ENCODE results near the gene CCR9. TPM values are rescaled to one million over a fixed set of nuclear protein-coding genes. Genes with fewer than 3 reads are reported as not detected.
A peak's percentile ranks its signal among the peaks of the same experiment; 100 is the strongest.

CCR9 gene
- total RNA-seq, 4 donors from 2014 or later: 0.14 to 1.3 TPM; not detected in 2

DNA sequence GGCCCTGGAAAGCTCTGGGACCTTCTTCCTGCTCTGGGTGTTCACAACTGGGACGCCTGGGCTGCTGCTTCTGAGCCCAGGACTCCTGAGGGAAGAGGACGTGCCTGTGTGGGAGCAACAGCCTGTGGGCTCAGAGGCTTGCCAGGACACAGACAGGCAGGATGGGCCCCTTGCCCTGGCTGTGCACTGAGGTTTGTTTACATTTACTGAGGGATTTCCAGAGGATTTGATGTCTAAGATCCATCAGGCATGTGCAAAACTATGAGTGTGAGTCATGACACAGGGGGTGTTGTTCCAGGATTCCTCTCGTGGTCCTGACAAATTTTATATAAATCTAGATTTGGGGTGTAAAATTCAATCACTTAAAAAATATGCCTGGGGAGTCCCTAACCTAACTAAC is 10.6 kb downstream of the CCR9 start:
- Histone ChIP-seq H3K36me3 (no peaks in the 10 kb centered on the region), H3K4me3 (no peak overlapping the region), H3K9me3 (no peaks in the 10 kb centered on the region), H3K4me1 (peaks cover 0 to 7% (median 0%) of the 10 kb centered on the region in 4 donors), H3K27ac (peak overlapping the region in 1 of 4 donors; percentile 14), H3K27me3 (no peaks in the 10 kb centered on the region)
- in situ Hi-C loops (cut with MboI; ENCODE audit: low pct_ligation_motif_present in 1 of 4, low pct_unique_long_range_greater_than_20kb in 1 of 4, low sequenced_read_pairs in 3 of 4): no loop called here
- DNase-seq: no peak
- intact Hi-C loops (cut with DNase I; ENCODE audit: low total_unique reads): no loop called here
- 38 to 60% methylated on average over 1 to 3 of the region's 3 CpGs for WGBS, 2 donors (ENCODE audit: low coverage in 1 of 2)
- TF ChIP-seq CTCF (IDR thresholded peaks at IDR 0.05): no peak

GRCh38 chr3:45904931-45905330 is 18.6 kb downstream of the CCR9 start:
- intact Hi-C loops (cut with DNase I; ENCODE audit: low total_unique reads): no loop called here
- no peak for DNase-seq
- H3K9me3 ChIP-seq: no peaks in the 10 kb centered on the region
- no peak for TF ChIP-seq CTCF (IDR thresholded peaks at IDR 0.05)
- no peak for TF ChIP-seq POLR2A (IDR thresholded peaks at IDR 0.05)
- no peak for TF ChIP-seq POLR2AphosphoS5 (IDR thresholded peaks at IDR 0.05)
- no peak for TF ChIP-seq EP300 (IDR thresholded peaks at IDR 0.05; ENCODE audit: low read depth)
- H3K27me3 ChIP-seq: no peaks in the 10 kb centered on the region
- no peak overlapping the region for H3K4me3 ChIP-seq
- H3K27ac ChIP-seq: no peak overlapping the region
- no peaks in the 10 kb centered on the region for H3K36me3 ChIP-seq
- peaks cover 0 to 3% (median 0%) of the 10 kb centered on the region in 4 donors for H3K4me1 ChIP-seq
- 72 to 84% methylated on average over 3 of the region's 3 CpGs for WGBS, 2 donors (ENCODE audit: low coverage in 1 of 2)
- in situ Hi-C loops (cut with MboI; ENCODE audit: low pct_ligation_motif_present in 1 of 4, low pct_unique_long_range_greater_than_20kb in 1 of 4, low sequenced_read_pairs in 3 of 4): no loop called here

DNA sequence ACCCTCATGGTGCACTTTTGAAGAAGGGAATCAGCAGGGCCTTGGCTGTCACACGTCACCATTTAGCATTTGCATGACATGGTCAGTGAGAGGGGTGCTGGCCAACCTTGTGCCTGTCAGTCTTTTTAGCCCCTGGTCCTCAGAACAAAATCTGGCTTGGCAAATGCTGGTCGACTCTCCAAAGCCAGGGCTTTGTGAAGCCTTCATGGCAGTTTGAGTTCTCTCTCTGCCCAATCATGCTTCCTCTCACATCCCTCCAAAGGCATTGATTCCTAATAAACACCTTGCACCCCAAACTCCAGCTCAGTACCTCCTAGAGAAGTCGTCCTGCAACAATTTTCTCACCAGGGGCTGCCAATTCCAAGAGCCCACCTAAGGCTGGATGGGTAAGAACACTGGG is 19.4 kb downstream of the CCR9 start:
- WGBS, 2 donors (ENCODE audit: low coverage in 1 of 2): 88% methylated on average over 3 of the region's 3 CpGs; no CpG with 5 or more reads in 1 of the 2 donors
- in situ Hi-C loops (cut with MboI; ENCODE audit: low pct_ligation_motif_present in 1 of 4, low pct_unique_long_range_greater_than_20kb in 1 of 4, low sequenced_read_pairs in 3 of 4): no loop called here
- TF ChIP-seq POLR2A (IDR thresholded peaks at IDR 0.05) (no peak), CTCF (IDR thresholded peaks at IDR 0.05) (no peak), EP300 (IDR thresholded peaks at IDR 0.05; ENCODE audit: low read depth) (no peak), POLR2AphosphoS5 (IDR thresholded peaks at IDR 0.05) (no peak)
- Histone ChIP-seq H3K27me3 (no peaks in the 10 kb centered on the region), H3K4me3 (no peak overlapping the region), H3K9me3 (no peaks in the 10 kb centered on the region), H3K4me1 (peaks cover 0 to 3% (median 0%) of the 10 kb centered on the region in 4 donors), H3K27ac (no peak overlapping the region), H3K36me3 (no peaks in the 10 kb centered on the region)
- DNase-seq: no peak
- intact Hi-C loops (cut with DNase I; ENCODE audit: low total_unique reads): no loop called here

DNA sequence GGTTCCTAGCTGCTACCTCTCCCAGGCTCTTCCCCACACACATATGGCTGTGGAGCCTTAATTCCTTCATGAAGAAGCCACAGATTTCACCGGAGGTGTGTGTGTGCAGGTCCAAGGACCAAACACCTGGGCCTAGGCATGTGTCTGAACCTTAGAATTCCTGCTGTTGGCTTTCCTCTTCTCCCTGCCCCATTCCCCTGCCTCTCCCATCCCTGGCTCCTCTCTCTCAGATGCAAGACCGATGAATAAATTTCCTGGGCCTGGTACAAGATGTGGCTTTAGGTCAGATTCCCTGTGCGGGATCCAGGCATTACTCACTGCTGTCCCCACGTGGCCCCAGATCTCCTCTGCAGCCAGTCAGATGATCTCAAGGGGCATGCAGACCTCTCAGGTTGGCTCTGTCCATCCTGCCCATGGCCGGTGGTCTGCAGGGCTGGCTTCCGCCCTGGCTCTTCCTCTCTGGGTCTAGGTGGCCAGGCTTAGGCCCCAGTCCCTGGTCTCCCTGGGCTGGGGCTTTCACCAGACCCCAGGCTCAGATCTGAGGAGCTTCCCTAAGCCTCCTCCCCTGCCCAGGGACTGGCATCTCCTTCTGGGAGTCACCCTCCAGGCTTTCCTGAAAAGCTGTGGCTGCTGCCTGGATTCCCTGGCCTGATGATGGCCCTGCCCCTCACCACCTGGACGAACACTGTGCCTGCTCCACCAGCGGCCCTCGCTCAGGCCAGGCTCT is 20.5 kb downstream of the CCR9 start:
- TF ChIP-seq CTCF (IDR thresholded peaks at IDR 0.05) (peak in 1 of 5 experiments; percentile 16), POLR2A (IDR thresholded peaks at IDR 0.05) (no peak)
- WGBS, 2 donors (ENCODE audit: low coverage in 1 of 2): 79 to 87% methylated on average over 3 to 9 of the region's 9 CpGs
- intact Hi-C loops (cut with DNase I; ENCODE audit: low total_unique reads) (no loop called here), in situ Hi-C loops (cut with MboI; ENCODE audit: low pct_ligation_motif_present in 1 of 4, low pct_unique_long_range_greater_than_20kb in 1 of 4, low sequenced_read_pairs in 3 of 4) (no loop called here)
- Histone ChIP-seq H3K4me1 (peaks cover 0 to 3% (median 0%) of the 10 kb centered on the region in 4 donors), H3K4me3 (no peak overlapping the region), H3K9me3 (no peaks in the 10 kb centered on the region), H3K36me3 (no peaks in the 10 kb centered on the region), H3K27me3 (no peaks in the 10 kb centered on the region), H3K27ac (peak overlapping the region in 1 of 4 donors; percentile 39)
- no peak for DNase-seq

Measured in transverse colon (tissue), 4 donors.